GM23338 (cell line): ENCODE results near the gene PARD6A. TPM values are rescaled to one million over a fixed set of nuclear protein-coding genes. Genes with fewer than 3 reads are reported as not detected.

Experiments
- ATAC-seq: fragments of 200-7000 bp; cut with Tn5 transposase; 3 replicates; pipeline ENCODE4 v1.9.1; 2020
- DNase-seq: peaks from one replicate; pipeline ENCODE4 v3.0.0-alpha.2; 2015; ENCODE audit warnings: low spot score
- H2AFZ ChIP-seq: fragments of 200-600 bp; sonication (generic); 2 replicates; pipeline ENCODE4 v1.8.0; 2016; ENCODE audit warnings: antibody characterized with exemption, mild to moderate bottlenecking, moderate library complexity
- H3F3A ChIP-seq: fragments of 200-600 bp; sonication (generic); replicated peaks from 2 replicates; pipeline ENCODE4 v1.8.0; 2017; ENCODE audit warnings: antibody characterized with exemption, mixed run types, low read depth
- H3K27ac ChIP-seq: fragments of 200-600 bp; sonication (generic); 2 replicates; pipeline ENCODE4 v1.6.1; 2016; ENCODE audit warnings: low read depth
- H3K27me3 ChIP-seq: fragments of 200-600 bp; sonication (generic); 2 replicates; pipeline ENCODE4 v1.8.0; 2016; ENCODE audit warnings: mild to moderate bottlenecking, mixed run types, moderate library complexity; ENCODE audit not compliant: insufficient read depth
- H3K36me3 ChIP-seq: fragments of 200-600 bp; sonication (generic); 2 replicates; pipeline ENCODE4 v1.8.0; 2016; ENCODE audit warnings: mild to moderate bottlenecking; ENCODE audit not compliant: insufficient read depth
- H3K4me1 ChIP-seq: fragments of 200-600 bp; sonication (generic); 2 replicates; pipeline ENCODE4 v1.8.0; 2016; ENCODE audit warnings: mild to moderate bottlenecking, moderate library complexity; ENCODE audit not compliant: insufficient read depth
- H3K4me2 ChIP-seq: fragments of 200-600 bp; sonication (generic); 2 replicates; pipeline ENCODE4 v1.7.1; 2017; ENCODE audit warnings: mixed run types
- H3K4me3 ChIP-seq: fragments of 200-600 bp; sonication (generic); 2 replicates; pipeline ENCODE4 v1.6.1; 2016; ENCODE audit warnings: mixed run types
- H3K79me2 ChIP-seq: fragments of 200-600 bp; sonication (generic); replicated peaks from 2 replicates; pipeline ENCODE4 v1.8.0; 2017; ENCODE audit warnings: mild to moderate bottlenecking; ENCODE audit not compliant: insufficient read depth
- H3K9me2 ChIP-seq: fragments of 200-600 bp; sonication (generic); 2 replicates; pipeline ENCODE4 v1.8.0; 2017; ENCODE audit not compliant: insufficient read depth
- H4K20me1 ChIP-seq: fragments of 200-600 bp; sonication (generic); replicated peaks from 2 replicates; pipeline ENCODE4 v1.8.0; 2017; ENCODE audit warnings: mild to moderate bottlenecking; ENCODE audit not compliant: insufficient read depth
- H3K27ac Mint-ChIP-seq: 2 replicates; pipeline ENCODE4 v1.8.0; 2020; ENCODE audit warnings: inconsistent platforms, mild to moderate bottlenecking, moderate library complexity, mixed read lengths
- H3K27me3 Mint-ChIP-seq: 3 replicates; pipeline ENCODE4 v1.8.0; 2022; ENCODE audit warnings: low read depth, mild to moderate bottlenecking, moderate library complexity, mixed read lengths, inconsistent platforms; ENCODE audit not compliant: insufficient read depth, poor library complexity
- H3K36me3 Mint-ChIP-seq: 3 replicates; pipeline ENCODE4 v1.8.0; 2021; ENCODE audit warnings: low read depth, mild to moderate bottlenecking, inconsistent platforms, moderate library complexity, mixed read lengths
- H3K4me1 Mint-ChIP-seq: 3 replicates; pipeline ENCODE4 v1.8.0; 2020; ENCODE audit warnings: mild to moderate bottlenecking, inconsistent platforms, mixed read lengths
- H3K4me3 Mint-ChIP-seq: 3 replicates; pipeline ENCODE4 v1.8.0; 2021; ENCODE audit warnings: moderate library complexity, mild to moderate bottlenecking, inconsistent platforms, mixed read lengths
- H3K9me3 Mint-ChIP-seq: 3 replicates; pipeline ENCODE4 v1.8.0; 2020; ENCODE audit warnings: moderate library complexity, mild to moderate bottlenecking, inconsistent platforms, mixed read lengths
- CREB1 ChIP-seq: fragments of 250-450 bp; sonication (Bioruptor Pico); IDR thresholded peaks from 2 replicates; pipeline ENCODE4 v1.5.0; 2020; ENCODE audit warnings: low read depth, mild to moderate bottlenecking, moderate library complexity
- CTCF ChIP-seq, 2 experiments: fragments of 200-600 bp in 1 of 2; sonication (generic) in 1 of 2; conservative IDR thresholded peaks; 2 replicates each; pipeline versions ENCODE4 v1.5.1 to v1.6.1; 2016 to 2017; ENCODE audit warnings: antibody characterized with exemption in 2 of 2, low read depth in 2 of 2, mild to moderate bottlenecking in 2 of 2, moderate library complexity in 1 of 2
- EZH2 ChIP-seq: fragments of 200-600 bp; sonication (generic); IDR thresholded peaks from one replicate; pipeline ENCODE4 v1.8.0; 2017; ENCODE audit warnings: antibody characterized with exemption, mild to moderate bottlenecking, low read depth; ENCODE audit not compliant: unreplicated experiment
- EZH2phosphoT487 ChIP-seq: fragments of 200-600 bp; sonication (generic); IDR thresholded peaks from one replicate; pipeline ENCODE4 v1.8.1; 2018; ENCODE audit warnings: antibody characterized with exemption; ENCODE audit not compliant: unreplicated experiment
- NANOG ChIP-seq: IDR thresholded peaks from 2 replicates; pipeline ENCODE4 v1.6.1; 2016; ENCODE audit warnings: antibody characterized with exemption, borderline replicate concordance
- POLR2AphosphoS5 ChIP-seq: IDR thresholded peaks from 2 replicates; pipeline ENCODE4 v1.6.1; 2016; ENCODE audit warnings: antibody characterized with exemption, low read depth
- REST ChIP-seq: IDR thresholded peaks from one replicate; pipeline ENCODE4 v1.6.1; 2018; ENCODE audit warnings: antibody characterized with exemption; ENCODE audit not compliant: unreplicated experiment
- STAT1 ChIP-seq: IDR thresholded peaks from one replicate; pipeline ENCODE4 v1.6.1; 2016; ENCODE audit warnings: antibody characterized with exemption; ENCODE audit not compliant: unreplicated experiment
- ZNF462 ChIP-seq: fragments of 250-450 bp; sonication (Bioruptor Pico); IDR thresholded peaks from 2 replicates; pipeline ENCODE4 v1.5.0; 2020; ENCODE audit warnings: mild to moderate bottlenecking, moderate library complexity
- polyA plus RNA-seq: library from polyadenylated mRNA; unstranded; fragments of >200 nt; fragmentation: Nextera tagmentation; extraction: Ambion mirVana; gene quantifications from 2 replicates; pipeline ENCODE4 v1.2.1, GENCODE V29; 2016
- total RNA-seq: library from RNA; depleted of rRNA; stranded (reverse); fragments of >200 nt; shearing (Covaris generic); gene quantifications from 2 replicates; pipeline ENCODE4 v1.2.3, GENCODE V29; 2014

Gene PARD6A
- total and polyA plus RNA-seq, 2 experiments from 2014 or later = 11.1 to 15.7 TPM

- Histone ChIP-seq H3K4me3 (no peak overlapping the region), H3K27ac (no peak overlapping the region), H4K20me1 (no peaks in the 10 kb centered on the region; the same call in 1 of the 2 replicates), H3K27me3 (peaks cover 77% of the 10 kb centered on the region), H3K36me3 (no peaks in the 10 kb centered on the region), H3K79me2 (no peaks in the 10 kb centered on the region), H2AFZ (no peak overlapping the region), H3K9me2 (no peaks in the 10 kb centered on the region), H3K4me1 (no peaks in the 10 kb centered on the region; the same call in 1 of the 2 replicates), H3K4me2 (no peak overlapping the region), H3F3A (peaks cover 6% of the 10 kb centered on the region; the same call in 1 of the 2 replicates)
- no peak for DNase-seq
- ATAC-seq = no peak
- Mint-ChIP-seq H3K4me1 (peaks cover 13% of the 10 kb centered on the region), H3K27me3 (peaks cover 76% of the 10 kb centered on the region), H3K9me3 (no peaks in the 10 kb centered on the region), H3K27ac (no peak overlapping the region), H3K4me3 (no peak overlapping the region; the same call in 2 of the 3 replicates), H3K36me3 (peaks cover 9% of the 10 kb centered on the region; the same call in 1 of the 3 replicates)
- no peak for TF ChIP-seq POLR2AphosphoS5
- no peak for TF ChIP-seq ZNF462 (CRISPR knock-in tag)
- no peak for TF ChIP-seq NANOG
- TF ChIP-seq REST = no peak
- no peak for TF ChIP-seq EZH2
- no peak for TF ChIP-seq CREB1
- TF ChIP-seq STAT1 = no peak
- no peak for TF ChIP-seq EZH2phosphoT487
- no peak for TF ChIP-seq CTCF (conservative IDR thresholded peaks at IDR 0.05; ENCODE audit: low read depth in 2 of 2)
Measured at GRCh38 chr16:67651039-67651438, 9.7 kb upstream of the PARD6A start.
